Transverse colon (tissue), 3 donors: ENCODE data around the gene KDM5A.

Experiments
- POLR2A ChIP-seq: fragments of 450-650 bp; IDR thresholded peaks from one replicate; pipeline ENCODE4 v1.6.1; 2016; ENCODE audit warnings: antibody characterized with exemption, mild to moderate bottlenecking, moderate library complexity
- TF ChIP-seq, protein P1 (sequence below), 5 experiments: fragments of 200-600 bp in 3 of 5; fragments of 450-650 bp in 2 of 5; sonication (generic) in 3 of 5; IDR thresholded peaks; 1 replicate in 2 of 5; 2 replicates in 3 of 5; pipeline ENCODE4 v1.5.1; 2016 to 2017; ENCODE audit warnings: antibody characterized with exemption in 5 of 5, inconsistent platforms in 3 of 5, mild to moderate bottlenecking in 2 of 5, moderate library complexity in 1 of 5

DNA sequence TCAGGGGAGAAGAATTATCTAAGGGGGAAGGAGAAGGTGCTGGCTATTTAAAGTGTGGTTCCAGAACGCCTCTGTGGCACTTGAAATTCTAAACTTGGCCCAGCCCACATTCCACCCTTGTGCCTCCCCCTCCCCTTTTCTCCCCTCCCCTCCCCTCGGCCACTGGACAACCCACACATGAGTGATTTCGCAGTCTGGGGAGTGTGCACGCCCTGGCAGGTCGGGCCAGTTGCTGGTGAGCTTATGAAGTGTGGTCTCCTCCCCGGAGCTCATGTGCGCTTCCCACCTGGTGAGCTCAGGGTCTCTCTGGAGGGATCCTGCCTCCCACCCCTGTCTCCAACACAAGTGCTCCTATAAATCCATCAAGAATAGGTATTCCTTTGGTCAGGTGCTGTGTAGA is 126.3 kb downstream of the KDM5A start, which contains the start of gene SLC6A13:
- TF ChIP-seq, protein P1, sequence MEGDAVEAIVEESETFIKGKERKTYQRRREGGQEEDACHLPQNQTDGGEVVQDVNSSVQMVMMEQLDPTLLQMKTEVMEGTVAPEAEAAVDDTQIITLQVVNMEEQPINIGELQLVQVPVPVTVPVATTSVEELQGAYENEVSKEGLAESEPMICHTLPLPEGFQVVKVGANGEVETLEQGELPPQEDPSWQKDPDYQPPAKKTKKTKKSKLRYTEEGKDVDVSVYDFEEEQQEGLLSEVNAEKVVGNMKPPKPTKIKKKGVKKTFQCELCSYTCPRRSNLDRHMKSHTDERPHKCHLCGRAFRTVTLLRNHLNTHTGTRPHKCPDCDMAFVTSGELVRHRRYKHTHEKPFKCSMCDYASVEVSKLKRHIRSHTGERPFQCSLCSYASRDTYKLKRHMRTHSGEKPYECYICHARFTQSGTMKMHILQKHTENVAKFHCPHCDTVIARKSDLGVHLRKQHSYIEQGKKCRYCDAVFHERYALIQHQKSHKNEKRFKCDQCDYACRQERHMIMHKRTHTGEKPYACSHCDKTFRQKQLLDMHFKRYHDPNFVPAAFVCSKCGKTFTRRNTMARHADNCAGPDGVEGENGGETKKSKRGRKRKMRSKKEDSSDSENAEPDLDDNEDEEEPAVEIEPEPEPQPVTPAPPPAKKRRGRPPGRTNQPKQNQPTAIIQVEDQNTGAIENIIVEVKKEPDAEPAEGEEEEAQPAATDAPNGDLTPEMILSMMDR (IDR thresholded peaks at IDR 0.05): no peak
- TF ChIP-seq POLR2A: no peak
